IMR-90 (cell line): ENCODE data around the gene C2CD4B. TPM values are rescaled to one million over a fixed set of nuclear protein-coding genes. Genes with fewer than 3 reads are reported as not detected.

Experiments used
- ATAC-seq: fragments of 200-7000 bp; cut with Tn5 transposase; 2 replicates; pipeline ENCODE4 v1.9.1; 2020; ENCODE audit warnings: low read depth, mild to moderate bottlenecking, moderate library complexity
- BruUV-seq: library from RNA; stranded (reverse); fragments of 400-500 nt; replicated peaks from 2 replicates; lab custom pipeline; 2021; lab: Mats Ljungman, UMichigan
- CTCF ChIA-PET: fragments of 300-600 bp; formaldehyde crosslinking; extraction: SDS; loops from one replicate; lab custom pipeline; 2021; ENCODE audit warnings: antibody characterized with exemption; lab: Yijun Ruan, JAX
- POLR2A ChIA-PET: fragments of 300-600 bp; sonication (Branson Sonifier 250); formaldehyde crosslinking; loops from one replicate; lab custom pipeline; 2022; ENCODE audit warnings: antibody characterized with exemption; ENCODE audit not compliant: unreplicated experiment; lab: Charles Lee
- DNase-seq: peaks from one replicate; pipeline ENCODE4 v3.0.0; 2013
- H2AFZ ChIP-seq: replicated peaks from 2 replicates; pipeline ENCODE3; 2013; ENCODE audit warnings: low read length, mild to moderate bottlenecking; ENCODE audit not compliant: poor library complexity
- H2AK5ac ChIP-seq: 2 replicates; pipeline ENCODE4 v1.6.1; 2013; ENCODE audit warnings: low read depth, low read length, inconsistent platforms
- H2AK9ac ChIP-seq: replicated peaks from 2 replicates; pipeline ENCODE3; 2013; ENCODE audit warnings: mild to moderate bottlenecking, low read depth, low read length, moderate library complexity; ENCODE audit not compliant: poor library complexity
- H2BK120ac ChIP-seq: 2 replicates; pipeline ENCODE4 v1.6.1; 2013; ENCODE audit warnings: low read depth, low read length, inconsistent platforms
- H2BK15ac ChIP-seq: 3 replicates; pipeline ENCODE4 v1.6.1; 2013; ENCODE audit warnings: low read depth, low read length, inconsistent platforms
- H2BK20ac ChIP-seq: 2 replicates; pipeline ENCODE4 v1.6.1; 2013; ENCODE audit warnings: low read depth, mild to moderate bottlenecking, inconsistent platforms, low read length, moderate library complexity
- H2BK5ac ChIP-seq: 2 replicates; pipeline ENCODE4 v1.6.1; 2013; ENCODE audit warnings: mild to moderate bottlenecking, low read depth, low read length, inconsistent platforms; ENCODE audit not compliant: poor library complexity, severe bottlenecking
- H3K14ac ChIP-seq: replicated peaks from 2 replicates; pipeline ENCODE4 v1.6.1; 2013; ENCODE audit warnings: low read depth, low read length, inconsistent platforms
- H3K18ac ChIP-seq: 2 replicates; pipeline ENCODE4 v1.6.1; 2013; ENCODE audit warnings: low read depth, low read length, control low read depth
- H3K23ac ChIP-seq: 2 replicates; pipeline ENCODE4 v1.6.1; 2013; ENCODE audit warnings: low read depth, low read length, inconsistent platforms
- H3K27ac ChIP-seq: 2 replicates; pipeline ENCODE4 v1.5.1; 2013; ENCODE audit warnings: mild to moderate bottlenecking, control low read depth, low read length; ENCODE audit not compliant: insufficient read depth
- H3K27me3 ChIP-seq: 2 replicates; pipeline ENCODE4 v1.6.1; 2013; ENCODE audit warnings: low read length; ENCODE audit not compliant: control insufficient read depth, insufficient read depth
- H3K36me3 ChIP-seq: 2 replicates; pipeline ENCODE4 v1.6.1; 2013; ENCODE audit warnings: low read length, mixed read lengths; ENCODE audit not compliant: control insufficient read depth, insufficient read depth
- H3K4ac ChIP-seq: 2 replicates; pipeline ENCODE4 v1.6.1; 2013; ENCODE audit warnings: low read depth, low read length, inconsistent platforms
- H3K4me1 ChIP-seq: 2 replicates; pipeline ENCODE4 v1.6.1; 2013; ENCODE audit warnings: low read length, mixed read lengths; ENCODE audit not compliant: control insufficient read depth, insufficient read depth
- H3K4me2 ChIP-seq: 2 replicates; pipeline ENCODE4 v1.6.1; 2013; ENCODE audit warnings: low read depth, mild to moderate bottlenecking, control low read depth, low read length, moderate library complexity
- H3K4me3 ChIP-seq: 2 replicates; pipeline ENCODE4 v1.5.1; 2013; ENCODE audit warnings: low read depth, mild to moderate bottlenecking, control low read depth, low read length, moderate library complexity; ENCODE audit not compliant: insufficient read depth
- H3K56ac ChIP-seq: 2 replicates; pipeline ENCODE4 v1.6.1; 2013; ENCODE audit warnings: low read length, inconsistent platforms; ENCODE audit not compliant: insufficient read depth; ENCODE audit errors: extremely low read depth
- H3K79me1 ChIP-seq, 2 experiments: 2 replicates each; pipeline ENCODE4 v1.6.1; 2013; ENCODE audit warnings: low read length in 2 of 2, inconsistent platforms in 1 of 2, low read depth in 1 of 2
- H3K9ac ChIP-seq: 2 replicates; pipeline ENCODE4 v1.6.1; 2013; ENCODE audit warnings: low read depth, low read length, control low read depth
- H3K9me1 ChIP-seq: 2 replicates; pipeline ENCODE4 v1.6.1; 2013; ENCODE audit warnings: low read length, inconsistent platforms; ENCODE audit not compliant: insufficient read depth
- H3K9me3 ChIP-seq: 2 replicates; pipeline ENCODE4 v1.6.1; 2013; ENCODE audit warnings: low read length; ENCODE audit not compliant: control insufficient read depth, insufficient read depth
- H4K20me1 ChIP-seq: 2 replicates; pipeline ENCODE4 v1.6.1; 2013; ENCODE audit warnings: low read length, inconsistent platforms; ENCODE audit not compliant: insufficient read depth
- H4K5ac ChIP-seq: 2 replicates; pipeline ENCODE4 v1.6.1; 2013; ENCODE audit warnings: mild to moderate bottlenecking, low read depth, low read length, control low read depth
- H4K8ac ChIP-seq, 2 experiments: 2 replicates each; pipeline ENCODE4 v1.6.1; 2013; ENCODE audit warnings: low read depth in 2 of 2, low read length in 2 of 2, control low read depth in 1 of 2, inconsistent platforms in 1 of 2
- H4K91ac ChIP-seq: 2 replicates; pipeline ENCODE4 v1.6.1; 2013; ENCODE audit warnings: low read depth, low read length, inconsistent platforms; ENCODE audit not compliant: insufficient read depth
- BHLHE40 ChIP-seq: fragments of 150-350 bp; IDR thresholded peaks from 2 replicates; pipeline ENCODE4 v1.6.1; 2016; ENCODE audit warnings: mild to moderate bottlenecking, low read depth, low read length
- CEBPB ChIP-seq: IDR thresholded peaks from 2 replicates; pipeline ENCODE4 v1.6.1; 2012; ENCODE audit warnings: low read depth, low read length, improper control_type of control experiment
- CHD1 ChIP-seq: IDR thresholded peaks from 2 replicates; pipeline ENCODE4 v1.6.1; 2012; ENCODE audit warnings: low read depth, low read length, improper control_type of control experiment
- ELK1 ChIP-seq: fragments of 150-350 bp; IDR thresholded peaks from 2 replicates; pipeline ENCODE4 v1.6.1; 2016; ENCODE audit warnings: low read depth, mild to moderate bottlenecking, low read length, moderate library complexity, borderline replicate concordance
- FOS ChIP-seq: fragments of 150-350 bp; IDR thresholded peaks from 2 replicates; pipeline ENCODE4 v1.6.1; 2016; ENCODE audit warnings: low read depth, low read length
- MAFK ChIP-seq: IDR thresholded peaks from 2 replicates; pipeline ENCODE4 v1.6.1; 2012; ENCODE audit warnings: low read depth, low read length, improper control_type of control experiment
- MAZ ChIP-seq: IDR thresholded peaks from 2 replicates; pipeline ENCODE4 v1.6.1; 2012; ENCODE audit warnings: low read depth, mild to moderate bottlenecking, low read length, improper control_type of control experiment, moderate library complexity, borderline replicate concordance
- MXI1 ChIP-seq: IDR thresholded peaks from 2 replicates; pipeline ENCODE4 v1.6.1; 2012; ENCODE audit warnings: low read depth, mild to moderate bottlenecking, low read length, moderate library complexity, borderline replicate concordance
- NFE2L2 ChIP-seq: fragments of 150-350 bp; IDR thresholded peaks from 2 replicates; pipeline ENCODE4 v1.6.1; 2016; ENCODE audit warnings: low read depth, mild to moderate bottlenecking, low read length
- POLR2A ChIP-seq: IDR thresholded peaks from 2 replicates; pipeline ENCODE4 v1.6.1; 2012; ENCODE audit warnings: mild to moderate bottlenecking, low read depth, low read length
- RAD21 ChIP-seq: IDR thresholded peaks from 2 replicates; pipeline ENCODE4 v1.6.1; 2012; ENCODE audit warnings: low read length, improper control_type of control experiment
- RCOR1 ChIP-seq: IDR thresholded peaks from 2 replicates; pipeline ENCODE4 v1.6.1; 2012; ENCODE audit warnings: mild to moderate bottlenecking, low read length, improper control_type of control experiment; ENCODE audit not compliant: insufficient replicate concordance
- RFX5 ChIP-seq: IDR thresholded peaks from 2 replicates; pipeline ENCODE4 v1.8.0; 2012; ENCODE audit warnings: low read depth, mild to moderate bottlenecking, low read length, moderate library complexity
- SMC3 ChIP-seq: fragments of 150-350 bp; IDR thresholded peaks from 2 replicates; pipeline ENCODE4 v1.6.1; 2016; ENCODE audit warnings: low read depth, mild to moderate bottlenecking, antibody characterized with exemption, low read length, moderate library complexity
- dilution Hi-C: fragments of 300-500 bp; cut with HindIII; formaldehyde crosslinking; loops from one replicate; pipeline ENCODE4 v1.14.3; 2018; ENCODE audit warnings: low sequenced_read_pairs; ENCODE audit not compliant: unreplicated experiment
- in situ Hi-C: fragments of 300-500 bp; cut with MboI; formaldehyde crosslinking; loops from 3 replicates; pipeline ENCODE4 v1.14.3; 2019; ENCODE audit warnings: low sequenced_read_pairs, inconsistent platforms, mixed read lengths
- intact Hi-C: fragments of 100-400 bp; cut with micrococcal nuclease; formaldehyde crosslinking; loops from 2 replicates; pipeline ENCODE4 v1.10.0; 2022
- polyA plus RNA-seq, 3 experiments: library from polyadenylated mRNA; depleted of rRNA; stranded (reverse); fragments of >200 nt; gene quantifications; 2 replicates each; pipeline ENCODE4 v1.2.3, GENCODE V29; 2012; ENCODE audit warnings: low replicate concordance in 1 of 3
- total RNA-seq: library from RNA; depleted of rRNA; stranded (reverse); fragments of >200 nt; gene quantifications from 2 replicates; pipeline ENCODE4 v1.2.3, GENCODE V29; 2012
- TF ChIP-seq, protein P1 (sequence below): fragments of 150-350 bp; IDR thresholded peaks from 2 replicates; pipeline ENCODE4 v1.6.1; 2017; ENCODE audit warnings: mild to moderate bottlenecking, antibody characterized with exemption, low read length, low read depth
- TF ChIP-seq, protein P2 (sequence below): conservative IDR thresholded peaks from 2 replicates; pipeline ENCODE4 v1.5.1; 2012; ENCODE audit warnings: mild to moderate bottlenecking, low read depth, low read length, improper control_type of control experiment

The C2CD4B gene
- total and polyA plus RNA-seq, 2 of the 4 experiments (the other 2 are of a cell fraction), result not detected

DNA sequence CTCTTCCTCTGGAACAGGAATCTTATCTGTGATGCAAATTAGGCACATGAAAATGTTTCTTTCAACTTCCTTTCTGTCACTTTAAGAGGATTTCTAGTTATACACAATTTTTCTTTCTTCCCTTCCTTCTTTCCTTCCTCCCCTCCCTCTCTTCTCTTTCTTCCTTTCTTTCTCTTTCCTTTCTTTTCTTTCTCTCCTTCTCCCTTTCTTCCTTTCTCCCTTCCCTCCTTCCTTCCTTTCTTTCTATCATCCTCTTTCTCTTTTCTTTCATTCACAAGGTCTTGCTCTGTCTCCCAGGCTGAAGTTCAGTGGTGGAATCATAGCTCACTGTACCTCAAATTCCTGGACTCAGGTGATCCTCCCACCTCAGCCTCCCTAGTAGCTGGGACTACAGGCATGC is 18.0 kb upstream of the C2CD4B start:
- H3K27me3 ChIP-seq, result peaks cover 2% of the 10 kb centered on the region; the same call in 1 of the 2 replicates
- H3K4me3 ChIP-seq, result no peak overlapping the region
- H2BK120ac ChIP-seq, result no peak overlapping the region
- H3K4me2 ChIP-seq, result no peak overlapping the region
- H3K23ac ChIP-seq, result no peak overlapping the region
- H2AK9ac ChIP-seq, result no peak overlapping the region
- no peak overlapping the region for H3K56ac ChIP-seq
- H3K9ac ChIP-seq, result no peak overlapping the region
- no peak overlapping the region for H4K8ac ChIP-seq
- H2AK5ac ChIP-seq, result no peak overlapping the region
- H3K9me3 ChIP-seq, result no peaks in the 10 kb centered on the region
- H2AFZ ChIP-seq, result no peak overlapping the region
- H3K4ac ChIP-seq, result no peak overlapping the region
- H2BK5ac ChIP-seq, result no peak overlapping the region
- H3K14ac ChIP-seq, result no peak overlapping the region
- no peaks in the 10 kb centered on the region for H4K20me1 ChIP-seq
- H4K5ac ChIP-seq, result no peak overlapping the region
- H3K9me1 ChIP-seq, result no peaks in the 10 kb centered on the region
- no peak overlapping the region for H2BK15ac ChIP-seq
- no peaks in the 10 kb centered on the region for H3K36me3 ChIP-seq
- ATAC-seq (no peak), DNase-seq (no peak)
- dilution Hi-C loops (no loop called here), intact Hi-C loops (no loop called here), in situ Hi-C loops (no loop called here)
- H3K4me1 ChIP-seq, result no peaks in the 10 kb centered on the region
- no peak overlapping the region for H3K27ac ChIP-seq
- no peaks in the 10 kb centered on the region for H3K79me1 ChIP-seq
- H3K18ac ChIP-seq, result no peak overlapping the region
- no peak overlapping the region for H4K91ac ChIP-seq
- TF ChIP-seq RFX5, result no peak
- TF ChIP-seq, protein P1, sequence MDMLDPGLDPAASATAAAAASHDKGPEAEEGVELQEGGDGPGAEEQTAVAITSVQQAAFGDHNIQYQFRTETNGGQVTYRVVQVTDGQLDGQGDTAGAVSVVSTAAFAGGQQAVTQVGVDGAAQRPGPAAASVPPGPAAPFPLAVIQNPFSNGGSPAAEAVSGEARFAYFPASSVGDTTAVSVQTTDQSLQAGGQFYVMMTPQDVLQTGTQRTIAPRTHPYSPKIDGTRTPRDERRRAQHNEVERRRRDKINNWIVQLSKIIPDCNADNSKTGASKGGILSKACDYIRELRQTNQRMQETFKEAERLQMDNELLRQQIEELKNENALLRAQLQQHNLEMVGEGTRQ, result no peak
- TF ChIP-seq POLR2A, result no peak
- TF ChIP-seq FOS, result no peak
- TF ChIP-seq RCOR1, result no peak
- TF ChIP-seq, protein P2, sequence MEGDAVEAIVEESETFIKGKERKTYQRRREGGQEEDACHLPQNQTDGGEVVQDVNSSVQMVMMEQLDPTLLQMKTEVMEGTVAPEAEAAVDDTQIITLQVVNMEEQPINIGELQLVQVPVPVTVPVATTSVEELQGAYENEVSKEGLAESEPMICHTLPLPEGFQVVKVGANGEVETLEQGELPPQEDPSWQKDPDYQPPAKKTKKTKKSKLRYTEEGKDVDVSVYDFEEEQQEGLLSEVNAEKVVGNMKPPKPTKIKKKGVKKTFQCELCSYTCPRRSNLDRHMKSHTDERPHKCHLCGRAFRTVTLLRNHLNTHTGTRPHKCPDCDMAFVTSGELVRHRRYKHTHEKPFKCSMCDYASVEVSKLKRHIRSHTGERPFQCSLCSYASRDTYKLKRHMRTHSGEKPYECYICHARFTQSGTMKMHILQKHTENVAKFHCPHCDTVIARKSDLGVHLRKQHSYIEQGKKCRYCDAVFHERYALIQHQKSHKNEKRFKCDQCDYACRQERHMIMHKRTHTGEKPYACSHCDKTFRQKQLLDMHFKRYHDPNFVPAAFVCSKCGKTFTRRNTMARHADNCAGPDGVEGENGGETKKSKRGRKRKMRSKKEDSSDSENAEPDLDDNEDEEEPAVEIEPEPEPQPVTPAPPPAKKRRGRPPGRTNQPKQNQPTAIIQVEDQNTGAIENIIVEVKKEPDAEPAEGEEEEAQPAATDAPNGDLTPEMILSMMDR, result no peak
- TF ChIP-seq ELK1, result no peak
- TF ChIP-seq CEBPB, result no peak
- TF ChIP-seq RAD21, result no peak
- TF ChIP-seq BHLHE40, result no peak
- TF ChIP-seq CHD1, result no peak
- TF ChIP-seq MXI1, result no peak
- no peak for TF ChIP-seq MAZ
- no peak for TF ChIP-seq MAFK
- no peak for TF ChIP-seq SMC3
- TF ChIP-seq NFE2L2, result no peak
- ChIA-PET CTCF (no interaction called here), POLR2A (no interaction called here)
- no TSS peak for BruUV-seq
- H2BK20ac ChIP-seq, result no peak overlapping the region
